HuH-7 (cell line): Measurements from ENCODE around the gene SORT1.
A peak's percentile ranks its signal among the peaks of the same experiment; 100 is the strongest.
"Not testable (repeated sequence)": the region's sequence is repeated elsewhere in the genome, so short reads cannot be mapped to it uniquely, and the experiment has no call there.

Experiments used
- DNase-seq: peaks from one replicate; pipeline ENCODE4 v3.0.0; 2011; ENCODE audit warnings: low spot score

Gene SORT1

DNA sequence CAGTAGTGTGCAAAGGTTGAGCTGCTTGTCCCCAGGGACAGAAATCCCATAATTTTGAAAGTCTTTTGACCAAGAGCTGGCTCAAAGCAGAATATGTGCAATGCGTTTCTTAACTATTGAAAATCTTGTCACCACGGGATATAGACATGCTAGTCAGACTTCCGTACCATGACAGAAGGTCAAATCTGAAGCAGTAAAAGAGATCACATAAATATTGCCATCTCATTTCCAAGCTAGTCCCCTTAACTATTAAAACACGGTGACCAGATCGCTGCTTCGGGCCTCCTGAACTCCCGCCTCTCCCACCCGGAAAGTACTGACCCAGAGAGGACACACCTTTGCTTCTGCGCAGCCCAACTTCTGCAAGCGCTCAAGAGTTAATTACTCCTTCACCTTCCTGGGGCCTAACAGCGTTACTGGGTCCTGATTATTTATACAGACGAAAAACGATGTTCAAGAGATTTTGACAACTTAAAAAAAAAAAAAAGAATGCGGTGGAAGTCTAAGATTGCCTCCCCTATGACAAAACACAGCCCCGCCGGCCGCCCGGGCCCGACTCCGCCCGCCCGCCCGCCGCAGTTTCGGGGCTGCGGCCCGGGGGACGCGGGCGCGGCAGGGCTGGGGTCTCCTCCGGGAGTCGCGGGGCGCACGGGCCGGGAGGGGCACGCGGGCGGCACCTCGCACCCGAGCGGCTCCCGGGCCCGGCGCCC lies 692 bp downstream of the SORT1 start:
- no peak for DNase-seq

DNA sequence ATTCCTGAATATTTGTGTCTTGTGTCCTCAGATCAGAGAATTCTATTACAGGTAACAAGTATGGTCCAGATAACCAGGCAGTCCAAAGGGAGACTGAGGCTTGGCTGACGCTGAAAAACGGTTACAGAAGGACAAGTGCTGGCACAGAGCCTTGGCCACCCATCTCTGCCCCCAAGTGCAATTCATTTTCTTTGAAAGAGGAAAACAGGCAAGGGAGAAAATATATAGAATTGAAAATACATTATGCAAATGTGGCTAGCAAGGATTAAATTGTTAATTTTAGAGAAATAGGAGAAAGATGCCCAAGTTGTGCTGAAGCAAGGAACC lies 1.2 kb downstream of the SORT1 start:
- DNase-seq = no peak

DNA sequence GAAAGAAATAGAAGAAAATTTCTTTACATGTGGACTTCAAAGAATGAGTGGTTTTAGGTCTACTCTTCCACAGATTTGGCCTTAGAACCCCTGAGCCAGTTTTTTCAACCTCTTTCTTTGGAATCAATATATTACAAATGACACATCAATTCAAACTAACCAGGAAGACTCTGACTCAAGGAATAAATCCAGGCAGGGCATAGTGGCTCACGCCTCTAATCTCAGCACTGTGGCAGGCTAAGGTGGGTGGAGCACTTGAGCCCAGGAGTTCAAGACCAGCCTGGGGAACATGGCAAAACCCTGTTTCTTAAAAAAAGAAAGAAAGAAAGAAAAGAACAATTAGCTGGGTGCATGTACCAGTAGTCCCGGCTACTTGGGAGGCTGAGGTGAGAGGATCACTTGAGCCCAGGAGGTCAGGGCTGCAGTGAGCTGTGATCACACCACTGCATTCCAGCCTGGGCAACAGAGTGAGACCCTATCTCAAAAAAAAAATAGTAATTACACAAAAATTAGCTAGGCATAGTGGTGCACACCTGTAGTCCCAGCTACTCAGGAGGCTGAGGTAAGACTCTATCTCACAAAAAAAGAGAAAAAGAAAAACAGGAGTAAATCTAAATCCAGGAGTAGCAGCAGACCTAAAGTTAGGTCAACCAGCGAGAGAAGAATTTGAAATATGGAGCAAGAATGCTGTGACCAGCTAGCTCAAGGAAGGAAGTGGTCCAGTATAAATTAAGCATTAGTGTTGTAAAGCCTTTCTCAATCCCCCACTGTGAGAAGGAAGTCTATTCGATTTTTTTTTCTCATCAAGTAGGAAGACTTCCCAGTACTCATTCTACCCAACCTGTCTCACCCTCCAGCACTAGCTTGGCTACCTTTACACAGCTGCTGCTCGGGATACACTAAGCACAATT lies 1.9 kb downstream of the SORT1 start:
- DNase-seq = no peak

DNA sequence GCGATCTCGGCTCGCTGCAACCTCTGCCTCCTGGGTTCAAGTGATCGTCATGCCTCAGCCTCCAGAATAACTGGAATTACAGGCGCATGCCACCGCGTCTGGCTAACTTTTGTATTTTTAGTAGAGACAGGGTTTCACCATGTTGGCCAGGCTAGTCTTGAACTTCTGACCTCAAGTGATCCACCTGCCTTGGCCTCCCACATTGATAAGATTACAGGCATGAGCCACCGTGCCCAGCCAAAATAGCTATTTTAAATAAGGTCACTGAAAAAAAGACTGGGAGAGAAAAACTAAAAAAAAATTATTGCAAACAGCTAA lies 2.5 kb downstream of the SORT1 start:
- DNase-seq = not testable (repeated sequence)

DNA sequence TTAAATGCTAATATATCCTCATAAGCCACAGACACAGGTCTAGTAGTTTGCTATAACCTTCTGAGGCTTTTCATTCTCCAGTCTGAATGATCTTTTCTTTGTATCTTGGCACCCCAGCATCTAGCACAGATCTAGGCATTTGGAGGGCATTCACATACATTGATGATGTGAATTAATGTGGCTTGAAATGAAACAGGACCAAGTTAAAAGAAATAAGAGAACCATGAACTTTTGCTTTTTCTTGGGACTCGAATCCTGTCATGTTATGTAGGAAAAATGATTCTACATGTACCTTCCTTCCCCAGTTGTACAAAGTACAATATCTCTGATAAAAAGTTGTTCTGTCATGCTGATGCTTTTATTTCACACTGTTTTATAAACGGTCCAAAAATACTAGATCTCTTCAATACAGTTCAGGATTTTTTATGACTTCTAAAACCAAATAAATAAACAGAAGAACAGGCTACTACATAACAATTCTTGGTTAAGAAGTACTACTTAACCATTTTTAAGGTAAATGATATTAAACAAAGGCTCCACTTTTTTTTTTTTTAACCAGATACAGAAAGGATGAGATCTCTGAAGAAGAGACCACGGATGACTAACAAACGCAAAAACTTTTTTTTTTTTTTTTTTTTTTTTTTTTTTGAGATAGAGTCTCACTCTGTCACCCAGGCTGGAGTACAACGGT lies 3.0 kb downstream of the SORT1 start:
- no peak for DNase-seq

DNA sequence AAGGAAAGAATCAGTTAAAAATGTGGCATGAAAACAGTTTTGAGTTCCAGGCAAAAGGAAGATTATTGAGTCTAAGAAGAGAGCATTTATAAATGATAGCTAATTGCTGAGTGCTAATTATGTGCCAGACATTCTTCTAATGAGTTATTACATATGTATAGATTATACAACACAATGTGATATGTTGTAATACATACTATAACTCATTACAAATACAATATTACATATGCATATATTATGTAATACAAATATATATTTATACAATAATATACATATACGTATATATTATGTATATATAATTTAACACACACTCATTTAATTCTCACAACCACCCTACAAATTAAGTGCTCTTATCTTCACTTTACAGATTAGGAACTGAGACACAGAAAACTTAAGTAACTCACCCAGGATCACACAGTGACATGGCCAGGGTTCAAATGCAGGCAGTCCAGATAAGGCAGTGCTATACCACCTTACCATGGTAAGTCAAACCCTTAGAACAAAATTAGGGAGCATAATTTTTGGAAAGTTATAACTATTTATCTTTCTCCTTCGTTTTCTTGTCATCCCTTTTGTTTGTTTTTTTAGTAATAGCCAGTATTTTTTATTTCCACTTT lies 4.0 kb downstream of the SORT1 start:
- DNase-seq = no peak

DNA sequence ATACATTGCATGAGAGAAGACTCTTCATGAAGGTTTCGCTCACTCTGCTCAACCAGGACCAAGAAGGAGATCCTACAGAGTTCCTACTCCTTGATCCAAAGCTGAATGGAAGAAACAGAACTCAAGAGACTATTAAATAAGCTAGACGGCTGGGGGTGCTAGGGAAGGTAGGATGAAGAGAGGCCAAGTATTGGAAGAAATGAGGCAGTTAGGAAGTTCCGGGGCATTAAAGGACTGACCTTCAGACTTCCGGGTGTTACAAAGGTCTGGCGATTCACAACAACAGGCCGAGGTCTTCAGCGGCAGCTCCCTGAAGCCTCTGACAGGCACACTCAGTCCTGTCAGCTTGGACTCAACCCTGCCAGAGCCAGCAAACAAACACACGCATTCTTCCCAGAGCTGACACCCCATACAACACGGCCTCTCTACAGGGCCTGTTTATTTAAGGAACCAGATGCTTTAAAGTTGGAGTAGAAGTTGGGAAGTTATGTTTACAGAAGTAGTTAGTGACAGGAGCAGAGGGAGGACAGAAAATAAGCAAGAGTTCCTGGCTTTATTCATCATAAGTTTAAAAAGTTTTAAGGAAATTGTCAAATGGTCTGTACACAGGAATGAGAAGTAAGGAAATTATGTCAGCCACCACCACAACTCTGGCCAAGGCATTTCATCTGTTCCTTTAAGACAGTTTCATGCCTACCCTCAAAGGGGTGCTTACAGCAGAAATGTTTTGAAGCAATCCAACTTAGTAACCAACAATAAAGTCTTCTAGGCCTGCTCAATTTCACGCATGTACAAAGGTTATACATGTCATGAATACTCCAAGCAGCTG lies 4.7 kb downstream of the SORT1 start:
- DNase-seq = peak; percentile 72

DNA sequence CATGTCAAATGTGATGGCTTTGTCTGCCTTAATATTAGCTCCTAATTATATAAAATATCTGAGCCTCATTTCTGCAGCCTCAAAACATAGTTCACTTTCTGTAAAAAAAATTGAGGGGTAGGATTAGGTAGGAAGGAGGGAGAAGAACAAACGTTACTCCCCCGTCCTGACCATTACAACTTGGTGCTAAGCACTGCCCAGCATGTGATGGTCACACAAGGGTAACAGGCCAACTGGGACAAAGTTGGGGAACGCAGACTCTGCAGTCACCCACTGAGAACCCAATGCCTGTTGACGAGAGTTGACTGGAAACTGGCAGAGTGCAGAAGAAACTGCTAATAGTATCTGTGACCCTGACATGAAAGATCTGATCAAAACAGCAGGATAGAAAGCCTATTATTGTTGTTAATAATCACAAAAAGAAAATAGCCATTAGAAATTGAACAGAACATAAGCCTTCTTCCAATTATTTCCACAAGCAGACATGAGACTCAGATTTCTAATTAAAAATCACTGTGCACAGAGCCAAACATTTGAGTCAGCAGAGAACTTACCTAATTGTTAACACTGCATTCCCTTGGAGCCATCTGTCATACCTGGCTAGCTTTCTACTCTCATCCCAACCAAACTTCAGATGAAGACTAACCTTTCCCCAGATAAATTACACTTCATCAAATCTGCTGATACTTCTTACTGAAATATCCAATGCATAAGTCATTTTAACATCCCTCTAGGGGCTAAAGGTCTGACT lies 5.5 kb downstream of the SORT1 start:
- DNase-seq = no peak

DNA sequence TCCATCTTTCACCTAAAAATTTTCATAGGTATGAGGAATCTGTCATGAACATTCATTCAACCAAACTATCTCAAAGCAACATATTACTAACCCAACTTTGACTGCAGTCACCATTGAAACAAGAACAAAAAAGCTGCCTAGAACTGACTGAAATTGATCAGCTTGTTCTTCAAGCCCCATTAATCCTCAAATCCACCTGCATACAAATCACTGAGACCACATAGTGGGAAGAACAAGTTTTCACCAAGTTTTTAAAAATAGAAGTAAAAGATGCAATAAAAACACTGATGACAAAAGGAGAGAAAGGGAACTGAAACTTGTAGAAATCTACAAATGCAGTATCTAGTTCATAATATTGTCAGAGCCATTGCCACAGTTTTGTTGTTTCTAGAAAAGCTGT lies 6.1 kb downstream of the SORT1 start:
- DNase-seq = no peak

DNA sequence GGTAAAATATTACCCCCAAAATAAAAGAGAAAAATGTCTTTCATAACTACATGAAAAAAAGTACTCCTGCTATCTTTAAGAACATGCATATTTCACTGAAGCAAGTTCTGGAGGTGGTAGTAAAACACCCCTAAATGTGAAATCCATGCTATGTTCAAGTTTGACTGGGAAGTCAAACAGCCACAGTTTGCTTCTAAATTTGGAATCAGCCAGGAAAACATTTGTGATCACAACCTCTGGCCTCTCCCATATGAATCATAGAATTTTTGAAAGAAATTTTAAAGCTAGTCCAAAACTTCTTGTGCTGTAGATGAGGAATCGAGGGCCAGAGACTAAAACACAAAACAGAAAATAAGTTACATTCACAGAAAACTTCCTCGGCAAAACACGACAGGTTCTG lies 6.6 kb downstream of the SORT1 start:
- DNase-seq = no peak

DNA sequence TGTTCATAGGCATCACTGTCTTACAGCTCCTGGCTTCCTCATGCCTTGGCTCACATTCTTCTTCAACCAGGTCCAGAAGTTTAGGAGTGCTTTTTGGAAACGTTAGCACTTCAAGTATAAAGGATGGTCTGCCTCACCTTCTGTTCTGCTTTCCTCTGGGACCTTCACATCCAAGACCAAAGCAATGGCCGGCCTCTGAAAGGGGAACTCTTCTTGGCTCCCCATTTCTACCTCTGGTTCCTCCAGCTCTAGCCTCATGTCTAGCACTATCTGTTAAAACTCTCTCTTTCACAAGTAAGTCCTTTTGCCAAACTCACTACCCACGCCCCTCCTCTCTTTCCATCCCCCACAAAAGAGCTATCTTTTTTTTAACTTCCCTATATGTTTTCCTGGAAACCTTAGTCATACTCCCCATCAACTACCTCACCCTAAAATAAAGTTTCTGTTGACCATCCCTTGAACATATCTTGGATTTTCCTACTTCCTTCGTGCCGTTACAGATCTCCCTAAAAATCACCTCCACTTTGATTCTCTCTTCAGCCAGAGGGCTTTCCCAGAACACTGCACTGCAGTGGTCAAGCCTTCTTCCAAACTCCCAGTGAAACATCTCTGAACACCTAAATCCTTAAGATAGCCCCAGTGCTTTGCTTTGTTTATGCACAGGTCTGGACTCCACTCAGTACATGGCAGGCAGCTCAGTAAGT lies 7.9 kb downstream of the SORT1 start:
- no peak for DNase-seq

DNA sequence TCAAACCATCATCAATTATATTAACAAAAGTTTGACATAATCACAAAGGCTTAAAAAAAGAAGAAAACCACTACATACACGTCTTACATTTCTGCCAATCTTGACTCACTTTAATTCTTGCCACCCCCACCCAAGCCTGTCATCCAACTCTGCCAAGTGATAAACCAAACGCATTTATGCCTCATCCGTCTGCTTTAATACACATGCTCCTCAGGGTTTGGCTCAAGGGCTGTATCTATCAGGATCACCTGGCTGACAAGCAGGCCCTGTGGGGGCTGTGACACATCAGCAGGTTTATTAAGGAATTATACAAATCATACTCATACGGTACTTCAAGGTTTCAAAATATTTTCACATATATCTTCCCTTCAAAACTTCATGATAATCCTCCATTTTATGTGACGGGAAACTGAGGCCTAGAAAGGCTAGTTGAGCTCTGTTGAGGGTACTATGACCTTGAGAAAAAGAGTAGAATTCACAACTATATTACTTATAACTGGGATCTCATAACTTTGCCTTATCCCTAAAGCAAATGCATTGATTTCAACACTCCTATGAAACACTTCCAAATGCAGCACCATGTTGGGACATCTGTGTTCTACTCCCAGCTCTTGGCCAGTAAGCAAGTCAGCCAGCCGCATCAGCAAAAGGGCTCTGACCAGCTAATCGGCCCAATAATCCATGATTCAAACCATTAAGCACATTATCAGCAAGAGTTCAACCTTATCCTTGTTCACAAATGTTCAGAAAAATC lies 8.7 kb downstream of the SORT1 start:
- DNase-seq = no peak

DNA sequence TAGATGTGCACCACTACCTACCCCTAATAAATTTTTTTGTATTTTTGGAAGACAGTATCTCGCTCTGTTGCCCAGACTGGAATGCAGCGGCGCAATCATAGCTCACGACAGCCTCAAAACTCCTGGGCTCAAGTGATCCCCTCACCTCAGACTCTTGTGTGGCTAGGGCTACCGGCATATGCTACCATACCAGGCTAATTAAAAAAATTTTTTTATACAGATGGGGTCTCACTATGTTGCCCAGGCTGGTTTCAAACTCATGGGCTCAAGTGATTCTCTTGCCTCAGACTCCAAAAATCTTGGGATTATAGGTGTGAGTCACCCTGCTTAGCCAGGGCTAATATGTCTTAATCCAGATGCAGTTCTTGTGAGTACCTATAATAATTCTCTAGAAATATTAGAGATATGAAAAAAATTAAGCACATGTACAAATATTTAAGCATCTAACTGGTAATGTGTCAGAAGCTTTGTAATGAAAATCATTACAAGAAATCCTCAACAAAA lies 9.5 kb downstream of the SORT1 start:
- no peak for DNase-seq

DNA sequence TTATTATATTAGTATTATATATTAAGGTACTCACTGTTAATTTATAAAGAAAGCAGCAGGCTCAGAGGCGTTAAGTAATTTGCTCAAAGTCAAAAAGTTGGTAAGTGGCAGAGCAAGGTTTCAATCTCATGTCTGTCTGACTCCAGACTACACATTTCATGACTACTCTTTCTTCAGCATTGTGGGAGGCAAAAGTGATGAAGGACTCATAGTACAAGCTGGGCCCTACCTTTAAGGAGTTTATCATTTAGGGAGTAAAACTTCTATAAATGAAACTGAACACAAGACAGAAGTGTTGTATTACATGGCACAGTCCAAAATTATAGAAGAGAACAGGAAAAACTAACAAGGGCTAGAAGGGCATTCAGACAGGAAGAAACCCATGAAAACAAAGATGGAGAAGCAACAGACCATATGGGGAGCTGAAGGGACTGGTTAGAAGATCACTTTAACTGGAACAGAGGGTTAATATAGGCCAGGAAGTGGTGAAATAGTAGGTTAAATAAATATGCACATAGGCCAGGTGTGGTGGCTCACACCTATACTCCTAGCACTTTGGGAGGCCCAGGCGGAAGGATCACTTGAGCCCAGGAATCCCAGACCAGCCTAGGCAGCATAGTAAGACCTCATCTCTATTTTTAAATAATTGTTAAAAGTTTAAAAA lies 11.5 kb downstream of the SORT1 start:
- DNase-seq = no peak

DNA sequence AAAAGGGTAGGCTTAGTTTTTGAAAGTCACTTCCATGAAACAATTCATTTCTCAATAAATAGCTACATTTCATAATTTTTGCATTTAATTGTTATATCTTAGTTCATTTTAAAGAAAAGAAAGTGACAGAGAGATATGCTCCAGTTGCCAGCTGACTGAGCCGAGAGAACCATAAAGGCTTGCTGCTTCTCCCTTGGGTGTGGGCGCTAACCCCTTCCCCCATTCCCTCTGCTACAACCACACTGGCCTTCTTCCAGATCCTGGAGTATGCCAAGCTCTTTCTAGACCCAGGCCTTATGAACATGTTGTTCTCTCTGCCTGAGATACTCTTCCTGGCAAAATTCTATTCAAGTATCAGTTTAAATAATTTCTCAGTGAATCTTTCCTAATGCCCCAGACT lies 12.3 kb downstream of the SORT1 start:
- no peak for DNase-seq

DNA sequence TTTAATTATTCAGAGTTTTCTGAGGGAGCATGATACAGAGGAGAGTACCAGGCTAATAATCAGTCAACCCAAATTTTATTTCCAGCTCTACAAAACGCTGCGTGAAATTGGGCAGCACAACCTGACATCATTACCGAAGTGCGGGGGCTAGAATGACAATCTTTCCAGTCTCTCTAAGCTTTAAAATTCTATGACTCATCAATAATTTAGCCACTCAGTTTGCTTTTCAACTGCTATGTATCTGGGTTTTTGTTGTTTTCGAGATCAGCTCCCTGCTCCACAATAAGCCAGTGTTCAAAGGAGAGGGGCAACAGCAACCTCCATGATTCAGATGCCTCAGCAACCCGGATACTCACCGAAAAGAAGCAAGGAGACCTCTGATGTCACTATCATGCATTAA lies 13.9 kb downstream of the SORT1 start:
- no peak for DNase-seq

DNA sequence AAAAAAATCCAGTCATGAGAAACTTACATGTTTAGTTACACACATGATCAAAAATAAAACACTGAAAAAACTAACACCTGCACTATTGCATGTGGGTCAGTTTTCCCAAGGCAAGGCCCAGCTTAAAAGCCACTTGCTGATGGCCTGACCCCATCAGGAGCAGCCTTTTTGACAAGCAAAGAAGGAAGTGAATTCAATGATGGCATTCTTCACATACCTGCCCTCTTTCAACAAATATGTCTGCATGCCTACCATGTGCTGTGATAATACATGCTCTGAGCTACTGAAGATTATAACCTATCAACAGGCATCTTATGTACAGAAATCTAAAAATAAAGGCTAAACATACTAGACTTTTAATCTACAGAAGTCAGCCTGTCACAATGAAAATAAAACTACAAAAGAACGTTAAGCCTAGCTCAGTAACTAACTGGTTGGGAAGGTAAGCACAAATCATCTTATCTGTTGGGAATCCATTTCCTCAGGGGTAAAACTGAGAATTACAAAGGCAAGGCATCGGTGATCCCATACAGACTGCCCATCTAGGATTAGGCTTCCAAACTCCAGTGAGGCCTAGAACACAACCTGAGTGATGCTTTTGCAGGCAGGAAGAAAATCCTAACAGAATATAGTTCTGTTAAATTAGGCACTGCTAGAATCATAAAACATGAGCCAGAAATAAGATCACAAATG lies 14.5 kb downstream of the SORT1 start:
- DNase-seq = no peak

DNA sequence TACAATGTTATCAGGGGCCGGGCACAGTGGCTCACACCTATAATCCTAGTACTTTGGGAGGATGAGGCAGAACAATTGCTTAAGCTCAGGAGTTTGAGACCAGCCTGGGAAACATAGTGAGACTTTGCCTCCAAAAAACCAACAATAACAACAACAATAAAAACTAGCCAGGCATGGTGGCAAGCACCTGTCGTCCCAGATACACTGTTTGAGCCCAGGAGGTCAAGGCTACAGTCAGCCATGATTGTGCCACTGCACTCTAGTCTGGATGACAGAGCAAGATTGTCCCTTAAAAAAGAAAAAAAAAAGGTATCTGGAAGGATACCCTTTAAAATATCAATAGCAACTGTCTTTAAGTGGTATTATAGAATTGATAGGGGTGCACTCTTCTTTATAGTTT lies 16.1 kb downstream of the SORT1 start:
- DNase-seq = no peak
